ENCODE results near the gene RNF11. TPM values are rescaled to one million over a fixed set of nuclear protein-coding genes. Genes with fewer than 3 reads are reported as not detected.

RNF11 gene
- total and polyA plus RNA-seq, 2 of the 8 experiments (the other 6 are each of a cell fraction or from before 2014, with no cell fraction given): 49.6 to 54.2 TPM

DNA sequence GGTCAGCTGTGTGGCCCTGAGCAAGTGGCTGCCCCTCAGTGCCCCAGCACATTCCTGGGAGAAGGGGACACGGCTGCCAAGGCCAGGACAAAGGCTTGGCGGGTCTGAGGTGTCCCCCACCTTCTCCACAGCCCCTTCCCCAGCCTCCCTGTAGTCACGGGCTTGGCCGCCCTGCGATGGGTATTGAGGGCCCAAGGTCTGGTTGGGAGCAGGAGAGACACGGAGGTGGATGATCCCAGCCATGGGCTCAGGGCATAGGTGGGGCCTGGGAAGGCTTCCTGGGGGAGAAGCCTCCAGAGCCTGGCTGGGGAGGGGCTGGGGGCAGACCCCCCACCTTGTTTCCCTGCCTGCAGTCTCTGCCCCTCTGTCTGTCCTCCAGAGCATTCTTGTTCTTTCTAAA, 67.2 kb downstream of the RNF11 start:
- H3K9ac ChIP-seq (replicated peaks in 1 of 4; ENCODE audit: extremely low read depth in 1 of 4, low read depth in 3 of 4, low read length in 3 of 4): no peak overlapping the region
- CTCF ChIA-PET (ENCODE audit: partially characterized antibody): no interaction called here
- H4K91ac ChIP-seq (replicated peaks; ENCODE audit: insufficient read length, low read length): no peak overlapping the region
- H3K18ac ChIP-seq (ENCODE audit: extremely low read depth, low read length): no peak overlapping the region
- no peak overlapping the region for H2BK12ac ChIP-seq (ENCODE audit: low read depth, low read length)
- H3K27ac ChIP-seq (ENCODE audit: low read depth, low read length): no peak overlapping the region
- H2AFZ ChIP-seq (ENCODE audit: low read length): no peak overlapping the region
- no peak overlapping the region for H3K4me2 ChIP-seq (ENCODE audit: insufficient read depth in 1 of 2, low read depth in 2 of 2, low read length in 2 of 2)
- 83% methylated on average over 6 of the region's 6 CpGs; no CpG with 5 or more reads in 1 of the 2 experiments for WGBS, 2 experiments (ENCODE audit: extremely low coverage in 1 of 2, insufficient coverage in 1 of 2, insufficient read length in 1 of 2, insufficient replicate concordance in 2 of 2, low coverage in 1 of 2, low lambda C conversion rate in 2 of 2, missing lambda C conversion rate in 1 of 2)
- no peaks in the 10 kb centered on the region for H3K36me3 ChIP-seq (ENCODE audit: control insufficient read depth in 2 of 4, insufficient read depth in 4 of 4, low read length in 3 of 4)
- no peak overlapping the region for H2BK20ac ChIP-seq (ENCODE audit: low read length)
- no peaks in the 10 kb centered on the region for H3K27me3 ChIP-seq (replicated peaks in 1 of 4; ENCODE audit: control insufficient read depth in 3 of 4, extremely low read depth in 1 of 4, insufficient read depth in 3 of 4, low read length in 3 of 4)
- DNase-seq (ENCODE audit: low read depth in 1 of 2, low spot score in 2 of 2): no peak
- H2AK5ac ChIP-seq (ENCODE audit: low read depth, low read length): no peak overlapping the region
- no peak overlapping the region for H2BK120ac ChIP-seq (replicated peaks; ENCODE audit: low read depth, low read length)
- H3K23ac ChIP-seq (ENCODE audit: insufficient read length): no peak overlapping the region
- no peak overlapping the region for H3K14ac ChIP-seq (ENCODE audit: insufficient read length)
- H3K79me2 ChIP-seq (ENCODE audit: control insufficient read depth in 1 of 2, insufficient read depth in 2 of 2, low read length in 2 of 2): no peaks in the 10 kb centered on the region; a peak in 1 of 4 replicates
- H4K20me1 ChIP-seq (replicated peaks in 1 of 2; ENCODE audit: control insufficient read depth in 1 of 2, insufficient read depth in 2 of 2, low read length in 2 of 2): no peaks in the 10 kb centered on the region
- H3K56ac ChIP-seq (replicated peaks; ENCODE audit: insufficient read length, low read depth, low read length): no peak overlapping the region
- no peak overlapping the region for H4K5ac ChIP-seq (ENCODE audit: insufficient read length, low read depth, low read length)
- FAIRE-seq: no peak
- H3K9me3 ChIP-seq (ENCODE audit: insufficient read depth in 2 of 2, low read depth in 1 of 2, low read length in 1 of 2): peaks cover 0 to 3% of the 10 kb centered on the region in 2 experiments; a peak in 2 of 4 replicates
- peaks cover 0 to 6% (median under 1%) of the 10 kb centered on the region in 4 experiments; a peak in 1 of 7 replicates for H3K4me1 ChIP-seq (replicated peaks in 1 of 4; ENCODE audit: control insufficient read depth in 3 of 4, insufficient read depth in 4 of 4, low read length in 3 of 4)
- H3K4me3 ChIP-seq (ENCODE audit: extremely low read depth in 1 of 4, insufficient read depth in 2 of 4, low read depth in 3 of 4, low read length in 4 of 4): no peak overlapping the region
- POLR2A ChIA-PET (ENCODE audit: partially characterized antibody): no interaction called here
- no peaks in the 10 kb centered on the region for H3K79me1 ChIP-seq (ENCODE audit: low read depth, low read length)
- H3K23me2 ChIP-seq (ENCODE audit: low read depth, low read length): no peaks in the 10 kb centered on the region
- no peak overlapping the region for H3K4ac ChIP-seq (replicated peaks; ENCODE audit: insufficient read length, low read depth, low read length)
- no peak overlapping the region for H2BK5ac ChIP-seq (ENCODE audit: low read depth, low read length)
- H4K8ac ChIP-seq (ENCODE audit: extremely low read depth, insufficient read depth, low read length): no peak overlapping the region
- H2BK15ac ChIP-seq (ENCODE audit: low read length): no peak overlapping the region
- TF ChIP-seq, protein P1, sequence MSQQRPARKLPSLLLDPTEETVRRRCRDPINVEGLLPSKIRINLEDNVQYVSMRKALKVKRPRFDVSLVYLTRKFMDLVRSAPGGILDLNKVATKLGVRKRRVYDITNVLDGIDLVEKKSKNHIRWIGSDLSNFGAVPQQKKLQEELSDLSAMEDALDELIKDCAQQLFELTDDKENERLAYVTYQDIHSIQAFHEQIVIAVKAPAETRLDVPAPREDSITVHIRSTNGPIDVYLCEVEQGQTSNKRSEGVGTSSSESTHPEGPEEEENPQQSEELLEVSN (IDR thresholded peaks at IDR 0.05): no peak
- no peak for TF ChIP-seq MAFK (IDR thresholded peaks at IDR 0.05; ENCODE audit: low read depth, low read length)
- no peak for TF ChIP-seq SIX5 (IDR thresholded peaks at IDR 0.05; ENCODE audit: low read depth, low read length)
- no peak for TF ChIP-seq SP4 (IDR thresholded peaks at IDR 0.05; ENCODE audit: low read length)
- TF ChIP-seq SAP30 (IDR thresholded peaks at IDR 0.05; ENCODE audit: insufficient read depth, insufficient replicate concordance, low read length): no peak
- no peak for TF ChIP-seq POU5F1 (IDR thresholded peaks at IDR 0.05; ENCODE audit: low read depth, low read length)
- TF ChIP-seq RBBP5 (IDR thresholded peaks at IDR 0.05; ENCODE audit: borderline replicate concordance, low read depth, low read length): no peak
- TF ChIP-seq HDAC6 (IDR thresholded peaks at IDR 0.05; ENCODE audit: low read depth, low read length): no peak
- TF ChIP-seq EZH2 (IDR thresholded peaks at IDR 0.05; ENCODE audit: low read depth, low read length, severe bottlenecking): no peak
- TF ChIP-seq TAF7 (optimal IDR thresholded peaks at IDR 0.05; ENCODE audit: borderline replicate concordance, low read depth, low read length): no peak
- TF ChIP-seq ZNF274 (IDR thresholded peaks at IDR 0.05; ENCODE audit: borderline replicate concordance, extremely low read depth, low read length): no peak
- TF ChIP-seq KDM5A (IDR thresholded peaks at IDR 0.05; ENCODE audit: low read length): no peak
- TF ChIP-seq ASH2L (IDR thresholded peaks at IDR 0.05; ENCODE audit: low read length): no peak
- no peak for TF ChIP-seq CHD1 (IDR thresholded peaks at IDR 0.05; ENCODE audit: low read depth, low read length)
- no peak for TF ChIP-seq SRF (IDR thresholded peaks at IDR 0.05; ENCODE audit: low read depth, low read length)
